Cortex of kidney (tissue), 1 donor: ENCODE results near the gene HAUS7.

Experiments
- DNase-seq: peaks from one replicate; lab custom pipeline; 2025; lab: John Stamatoyannopoulos, UW

The HAUS7 gene

GRCh38 chrX:153439977-153440376, 30.4 kb downstream of the HAUS7 start:
- no peak for DNase-seq

DNA sequence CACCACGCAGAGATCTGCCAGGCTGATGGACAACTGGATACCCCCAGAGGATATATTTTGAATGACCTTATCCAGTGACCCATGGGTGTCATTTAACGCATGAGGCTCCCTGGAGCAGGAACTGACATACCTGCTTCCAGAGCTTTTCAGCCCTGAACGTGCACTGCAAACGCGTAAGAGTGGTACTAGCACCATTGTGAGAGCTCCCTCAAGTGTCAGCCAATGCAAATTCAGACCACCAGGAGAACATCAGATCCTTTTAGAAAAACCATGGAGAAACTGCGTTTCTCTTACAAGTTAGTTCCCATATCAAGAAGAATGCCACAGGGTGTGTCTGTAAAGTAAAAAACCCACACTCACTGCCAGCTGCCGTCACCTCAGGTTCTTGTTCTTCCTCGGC, 31.8 kb downstream of the HAUS7 start:
- no peak for DNase-seq

DNA sequence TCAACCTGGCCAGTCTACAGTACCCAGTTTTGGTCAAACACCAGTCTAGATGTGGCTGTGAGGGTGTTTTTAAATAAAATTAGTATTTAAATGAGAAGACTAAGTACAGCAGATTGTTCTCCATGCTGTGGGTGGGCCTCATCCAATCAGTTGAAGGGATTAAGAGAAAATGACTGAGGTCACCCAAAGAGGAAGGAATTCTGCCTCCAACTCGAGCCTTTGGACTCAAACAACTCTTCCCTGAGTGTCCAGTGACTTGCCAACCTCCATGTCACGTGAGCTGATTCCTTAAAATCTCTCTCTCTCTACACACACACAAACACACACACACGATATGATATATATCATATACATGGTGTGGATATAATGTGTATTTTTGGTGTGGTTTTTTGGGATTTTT, 34.5 kb downstream of the HAUS7 start:
- DNase-seq, result no peak

- DNase-seq, result no peak
These were observed 35.6 kb downstream of the HAUS7 start for GRCh38 chrX:153434801-153435200.

- no peak for DNase-seq
These were observed 36.5 kb downstream of the HAUS7 start for GRCh38 chrX:153433781-153434285.

DNA sequence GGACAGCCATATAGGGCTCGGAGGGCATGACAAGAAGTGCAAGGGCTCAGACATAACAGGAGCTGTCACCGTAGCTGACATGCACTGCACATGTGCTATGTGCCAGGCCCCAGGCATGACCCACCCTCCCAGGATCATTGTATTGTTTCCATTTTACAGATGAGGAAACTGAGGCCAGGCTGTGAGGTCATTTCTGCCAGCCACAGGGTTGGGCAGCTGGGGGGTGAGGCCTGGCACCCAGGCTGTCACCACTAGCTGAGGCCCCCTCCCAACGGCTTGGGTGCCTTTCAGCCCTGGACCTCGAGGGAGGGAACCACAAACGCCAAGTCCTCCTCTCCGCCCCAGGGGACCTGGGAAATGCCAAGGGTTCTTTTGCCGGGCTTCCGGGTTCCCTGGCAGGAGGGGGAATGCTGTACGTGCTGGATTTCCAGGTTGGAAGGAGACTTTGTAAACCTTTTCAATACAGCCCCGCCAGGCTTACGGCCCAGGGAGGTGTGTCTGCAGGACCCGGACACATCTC, 37.2 kb downstream of the HAUS7 start:
- DNase-seq, result no peak

DNA sequence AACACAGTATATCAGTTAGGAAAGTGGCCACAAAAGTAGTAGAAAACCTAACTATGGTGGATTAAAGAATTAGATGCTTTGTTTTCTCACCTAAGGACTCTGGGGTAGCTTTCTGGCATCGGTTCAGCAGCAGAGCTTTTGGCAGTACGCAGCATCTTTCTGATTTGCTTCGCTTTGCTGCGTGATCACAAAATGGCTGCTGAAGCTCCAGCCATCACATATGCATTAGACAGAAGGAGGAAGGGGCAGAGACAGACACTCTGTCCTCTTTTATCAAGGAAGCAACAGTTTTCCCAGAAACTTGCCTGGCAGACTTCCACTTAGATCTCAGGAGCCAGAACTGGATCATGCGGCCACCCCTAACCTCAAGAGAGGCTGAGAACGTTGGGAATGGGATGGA, 39.6 kb downstream of the HAUS7 start:
- no peak for DNase-seq

DNA sequence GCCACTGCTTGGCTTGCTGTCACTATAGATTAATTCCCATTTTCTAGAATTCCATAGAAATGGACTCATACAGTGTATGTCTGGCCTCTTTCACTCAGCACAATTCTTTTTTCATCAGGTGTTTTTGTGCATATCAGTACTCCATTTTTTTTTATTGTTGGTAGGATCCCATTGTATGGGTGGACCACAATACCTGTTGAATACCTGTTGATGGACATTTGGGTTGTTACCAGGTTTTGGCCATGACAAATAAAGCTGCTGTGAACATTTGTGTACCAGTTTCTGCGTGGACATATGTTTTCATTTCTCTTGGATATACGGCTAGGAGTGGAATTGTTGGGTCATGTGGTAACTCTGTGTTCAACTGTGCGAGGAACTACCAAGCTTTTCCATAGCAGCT, 44.2 kb downstream of the HAUS7 start:
- no peak for DNase-seq

DNA sequence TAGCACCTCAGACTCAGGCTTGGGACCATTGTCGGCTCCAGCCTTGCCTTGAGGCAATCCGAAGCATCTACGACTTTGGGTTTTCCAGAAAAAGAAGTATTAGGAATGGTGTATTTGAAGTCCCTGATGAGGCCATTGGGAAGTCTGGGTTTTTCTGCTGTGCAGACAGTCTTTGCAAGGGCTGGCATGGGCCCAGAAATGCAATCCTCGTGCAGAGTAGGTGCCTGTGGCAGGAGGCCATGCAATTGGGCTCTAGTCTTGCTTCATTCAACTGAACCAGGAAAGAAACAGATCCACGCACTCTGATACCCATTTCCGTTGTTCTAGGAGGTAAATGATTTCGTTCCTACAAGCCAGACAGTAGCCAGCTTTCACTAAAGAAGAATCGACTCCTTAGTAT, 46.7 kb downstream of the HAUS7 start:
- no peak for DNase-seq

DNA sequence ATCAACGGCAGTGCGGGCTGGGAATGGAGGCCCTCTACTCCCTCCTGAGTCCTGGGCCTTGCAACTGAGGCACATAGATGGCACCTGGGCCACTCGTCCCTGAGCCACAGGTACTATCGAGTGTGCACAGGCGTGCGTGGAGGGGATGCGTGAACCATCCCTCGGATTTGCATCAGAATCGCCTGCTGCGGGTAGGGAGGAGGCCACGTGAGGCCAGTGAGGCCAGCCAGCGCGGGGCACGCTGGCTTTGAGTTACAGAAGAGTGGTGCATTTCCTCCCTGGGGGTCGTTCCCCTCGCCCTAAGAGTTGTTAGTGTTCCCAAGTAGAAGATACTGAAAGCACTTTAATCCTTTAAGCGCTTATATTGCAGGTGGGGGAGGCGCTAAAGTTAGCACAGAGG, 48.5 kb downstream of the HAUS7 start:
- no peak for DNase-seq

GRCh38 chrX:153420851-153421599, 49.4 kb downstream of the HAUS7 start:
- DNase-seq, result no peak

- no peak for DNase-seq
These were observed 52.7 kb downstream of the HAUS7 start for GRCh38 chrX:153417637-153418036.

DNA sequence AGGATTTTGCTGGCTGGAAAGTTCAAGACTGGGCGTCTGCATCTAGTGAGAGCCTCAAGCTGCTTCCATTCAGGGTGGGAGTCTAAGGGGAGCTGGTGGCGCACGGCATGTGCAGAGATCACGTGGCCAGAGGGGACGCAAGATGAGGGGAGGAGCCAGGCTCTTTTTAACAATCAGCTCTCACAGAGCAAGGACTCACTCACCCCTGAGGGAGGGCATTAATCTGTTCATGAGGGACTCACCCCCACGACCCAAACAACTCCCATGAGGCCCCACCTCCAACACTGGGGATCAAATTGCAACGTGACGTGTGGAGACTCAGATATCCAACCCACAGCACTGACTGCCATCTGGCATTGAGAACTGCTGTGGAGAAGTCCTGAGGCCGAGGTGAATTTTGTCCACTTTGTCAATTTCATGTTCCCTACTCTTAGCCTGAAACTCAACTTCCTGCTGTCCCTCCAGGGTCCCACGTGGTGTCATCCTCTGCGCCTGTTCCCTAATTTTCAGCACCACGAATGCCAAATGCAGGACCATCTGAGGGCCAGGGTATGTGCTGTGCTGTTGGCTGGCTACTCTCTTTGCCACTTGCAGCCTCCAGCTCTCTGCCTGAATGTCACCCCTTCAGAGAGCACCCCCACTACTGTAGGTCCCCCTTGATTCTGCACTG, 53.5 kb downstream of the HAUS7 start:
- no peak for DNase-seq

GRCh38 chrX:153414856-153415510, 55.4 kb downstream of the HAUS7 start:
- no peak for DNase-seq

- no peak for DNase-seq
These were observed 56.6 kb downstream of the HAUS7 start for GRCh38 chrX:153413731-153414130.

DNA sequence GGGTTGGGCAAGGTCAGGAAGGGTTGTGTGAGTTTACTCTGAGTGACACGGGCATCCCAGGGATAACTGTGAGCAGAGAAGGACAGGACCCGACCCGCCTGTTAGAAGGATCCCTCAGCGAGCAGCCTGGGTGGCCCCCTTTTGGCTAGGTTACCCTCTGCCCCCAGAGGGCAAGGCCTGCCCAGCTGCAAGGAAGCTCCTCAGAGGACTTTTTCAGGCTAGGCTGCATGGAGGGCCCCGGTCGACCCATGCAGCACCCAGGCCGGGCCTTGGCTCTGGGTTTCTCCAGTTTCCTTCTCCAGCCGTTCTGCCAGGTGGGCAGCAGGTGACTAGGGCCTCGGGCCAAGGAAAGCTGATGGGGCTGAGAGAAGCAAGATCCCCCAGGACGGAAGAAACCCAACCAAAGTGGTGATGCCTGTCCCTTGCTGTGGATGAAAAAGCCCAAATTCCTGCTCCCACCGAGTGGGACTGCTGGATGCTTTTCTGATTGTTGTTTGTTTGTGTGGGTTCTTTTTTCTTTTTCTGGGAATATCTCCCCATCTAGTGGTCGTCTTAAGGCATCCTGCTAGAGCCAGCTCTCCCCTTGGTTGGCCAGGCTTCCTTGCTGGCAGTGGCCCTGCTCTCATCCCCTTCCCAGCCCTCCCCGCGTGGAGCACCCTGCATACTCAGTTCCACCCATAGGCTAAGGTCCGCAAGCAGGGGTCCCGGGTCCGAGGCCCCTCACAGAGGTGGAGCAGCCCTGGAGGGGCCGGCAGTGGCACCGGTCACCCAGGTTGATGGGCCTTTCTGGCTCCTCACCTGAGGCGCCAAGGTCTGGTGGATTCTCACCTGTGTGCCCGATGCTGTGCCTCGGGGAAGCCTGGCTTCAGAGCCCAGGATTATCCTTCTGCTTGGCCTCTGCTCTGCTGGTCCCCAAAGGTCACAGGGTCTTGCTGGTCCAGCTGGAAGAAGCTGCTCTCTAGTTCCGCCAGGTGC, 57.3 kb downstream of the HAUS7 start:
- no peak for DNase-seq

DNA sequence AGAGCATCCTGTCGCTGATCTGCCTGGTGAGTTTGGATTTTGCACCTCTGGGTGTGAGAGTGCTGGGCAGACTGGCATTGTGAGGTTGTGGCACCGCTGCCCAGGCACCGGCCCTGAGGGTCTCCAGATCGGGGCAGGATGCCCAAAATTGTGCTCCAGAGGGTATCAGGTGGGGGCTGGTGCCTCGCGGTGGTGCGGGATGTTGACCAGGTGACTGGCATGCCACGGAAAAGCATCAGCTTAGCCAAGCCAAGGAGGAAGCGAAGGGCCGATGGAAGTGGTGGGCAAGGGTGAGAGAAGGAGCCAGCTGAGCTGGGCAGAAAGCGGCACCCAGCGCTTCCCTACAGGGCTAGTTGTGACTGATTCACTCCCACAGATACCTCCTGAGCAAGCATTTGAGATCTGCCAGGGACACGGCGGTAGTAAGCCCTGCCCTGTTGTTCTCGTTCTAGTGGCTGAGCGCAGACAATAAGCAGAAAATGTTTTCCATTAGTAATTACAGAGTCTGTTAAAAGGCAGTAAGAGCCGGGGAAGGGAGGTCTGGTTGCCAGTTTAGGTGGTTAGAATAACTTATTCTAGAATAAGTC, 58.3 kb downstream of the HAUS7 start:
- DNase-seq, result no peak

- DNase-seq, result no peak
These were observed 59.0 kb downstream of the HAUS7 start, which contains the start of gene ZFP92 for GRCh38 chrX:153411255-153411987. Gene ZFP92, plus strand, starts transcription at chrX:153411472. Its CDS starts 6,851 bp downstream, at chrX:153418323.

DNA sequence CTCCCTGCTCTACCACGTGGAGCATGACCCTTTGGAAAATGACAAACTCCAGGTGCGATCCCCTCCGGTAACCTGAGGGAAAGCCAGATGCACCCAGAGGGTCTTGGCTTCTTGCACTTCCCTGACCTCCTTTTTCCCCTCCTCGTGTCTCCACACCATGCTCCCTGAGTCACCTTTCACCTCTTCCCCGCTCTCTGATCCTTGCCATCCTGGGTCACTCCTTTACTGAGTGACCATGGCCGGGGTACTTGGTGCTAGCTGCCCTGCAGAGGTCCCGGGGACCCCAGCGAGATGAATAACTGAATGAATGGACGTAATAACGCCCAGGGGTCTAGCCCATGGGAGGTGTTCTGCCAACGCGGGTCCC, 59.5 kb downstream of the HAUS7 start:
- DNase-seq, result no peak

- no peak for DNase-seq
These were observed 60.0 kb downstream of the HAUS7 start for GRCh38 chrX:153410373-153410772.
